ENCODE measurements around the gene MTX3.

DNA sequence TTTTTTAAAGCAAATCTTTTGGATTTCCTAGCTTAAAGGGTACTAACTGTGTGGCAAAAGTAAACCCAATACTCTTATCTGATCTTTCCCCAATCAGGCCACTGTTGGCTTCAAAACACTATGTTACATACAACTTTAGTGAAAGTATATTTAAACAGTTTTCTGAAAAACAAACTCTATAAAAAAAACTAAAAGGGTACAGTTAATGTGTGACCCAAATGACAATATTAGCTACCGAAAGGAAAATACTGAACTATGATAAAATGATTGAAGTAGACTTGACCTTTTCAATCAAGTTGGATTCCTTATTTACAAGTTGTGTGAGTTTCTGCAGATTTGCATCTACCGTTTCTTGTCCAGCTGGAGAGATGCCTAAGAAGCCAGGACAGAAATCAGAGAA is 5.8 kb downstream of the MTX3 start:
- TF ChIP-seq, protein P1, sequence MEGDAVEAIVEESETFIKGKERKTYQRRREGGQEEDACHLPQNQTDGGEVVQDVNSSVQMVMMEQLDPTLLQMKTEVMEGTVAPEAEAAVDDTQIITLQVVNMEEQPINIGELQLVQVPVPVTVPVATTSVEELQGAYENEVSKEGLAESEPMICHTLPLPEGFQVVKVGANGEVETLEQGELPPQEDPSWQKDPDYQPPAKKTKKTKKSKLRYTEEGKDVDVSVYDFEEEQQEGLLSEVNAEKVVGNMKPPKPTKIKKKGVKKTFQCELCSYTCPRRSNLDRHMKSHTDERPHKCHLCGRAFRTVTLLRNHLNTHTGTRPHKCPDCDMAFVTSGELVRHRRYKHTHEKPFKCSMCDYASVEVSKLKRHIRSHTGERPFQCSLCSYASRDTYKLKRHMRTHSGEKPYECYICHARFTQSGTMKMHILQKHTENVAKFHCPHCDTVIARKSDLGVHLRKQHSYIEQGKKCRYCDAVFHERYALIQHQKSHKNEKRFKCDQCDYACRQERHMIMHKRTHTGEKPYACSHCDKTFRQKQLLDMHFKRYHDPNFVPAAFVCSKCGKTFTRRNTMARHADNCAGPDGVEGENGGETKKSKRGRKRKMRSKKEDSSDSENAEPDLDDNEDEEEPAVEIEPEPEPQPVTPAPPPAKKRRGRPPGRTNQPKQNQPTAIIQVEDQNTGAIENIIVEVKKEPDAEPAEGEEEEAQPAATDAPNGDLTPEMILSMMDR (IDR thresholded peaks at IDR 0.05), result no peak
- no peak for TF ChIP-seq POLR2A (IDR thresholded peaks at IDR 0.05; ENCODE audit: low read depth)
- TF ChIP-seq EP300 (IDR thresholded peaks at IDR 0.05), result no peak
